HepG2 (cell line): Measurements from ENCODE around the gene PIGZ. TPM values are rescaled to one million over a fixed set of nuclear protein-coding genes. Genes with fewer than 3 reads are reported as not detected.
A peak's percentile ranks its signal among the peaks of the same experiment; 100 is the strongest.

Experiments
- CBX2 ChIP-seq, 2 experiments: fragments of 200-600 bp in 1 of 2; sonication (generic); formaldehyde crosslinking in 1 of 2; IDR thresholded peaks; 2 replicates each; pipeline versions ENCODE4 v1.7.0 to v1.8.1; 2018 to 2022; ENCODE audit warnings: low read depth in 2 of 2, low read length in 1 of 2, mild to moderate bottlenecking in 1 of 2, missing genetic modification reagents in 1 of 2
- DZIP1 ChIP-seq: sonication (generic); formaldehyde crosslinking; IDR thresholded peaks from 2 replicates; pipeline ENCODE4 v1.5.0; 2020; ENCODE audit warnings: mild to moderate bottlenecking, missing genetic modification reagents
- GLI4 ChIP-seq: sonication (generic); formaldehyde crosslinking; IDR thresholded peaks from 2 replicates; pipeline ENCODE4 v1.5.1; 2020; ENCODE audit warnings: missing genetic modification reagents, mild to moderate bottlenecking, moderate library complexity, borderline replicate concordance
- IKZF1 ChIP-seq: fragments of 450-650 bp; IDR thresholded peaks from 2 replicates; pipeline ENCODE4 v1.7.1; 2016
- MTA1 ChIP-seq: sonication (generic); formaldehyde crosslinking; IDR thresholded peaks from 2 replicates; pipeline ENCODE4 v1.4.0; 2020; ENCODE audit warnings: missing genetic modification reagents, mild to moderate bottlenecking, borderline replicate concordance
- NR0B2 ChIP-seq: sonication (generic); formaldehyde crosslinking; IDR thresholded peaks from 2 replicates; pipeline ENCODE4 v1.4.0; 2020; ENCODE audit warnings: mild to moderate bottlenecking, missing genetic modification reagents
- RELA ChIP-seq: sonication (generic); formaldehyde crosslinking; IDR thresholded peaks from 2 replicates; pipeline ENCODE4 v1.4.0; 2020; ENCODE audit warnings: missing genetic modification reagents
- SOX5 ChIP-seq: IDR thresholded peaks from 2 replicates; pipeline ENCODE4 v1.6.1; 2016; ENCODE audit warnings: borderline replicate concordance
- TFDP2 ChIP-seq: sonication (generic); formaldehyde crosslinking; IDR thresholded peaks from 2 replicates; pipeline ENCODE4 v1.4.0; 2020; ENCODE audit warnings: missing genetic modification reagents
- ZFP90 ChIP-seq: sonication (generic); formaldehyde crosslinking; IDR thresholded peaks from 2 replicates; pipeline ENCODE4 v1.8.0; 2022; ENCODE audit warnings: missing genetic modification reagents, mild to moderate bottlenecking, inconsistent platforms, borderline replicate concordance
- ZFY ChIP-seq: sonication (generic); formaldehyde crosslinking; IDR thresholded peaks from 2 replicates; pipeline ENCODE4 v1.4.0; 2020; ENCODE audit warnings: missing genetic modification reagents
- ZIK1 ChIP-seq: sonication (generic); formaldehyde crosslinking; IDR thresholded peaks from 2 replicates; pipeline ENCODE4 v1.5.0; 2020; ENCODE audit warnings: mild to moderate bottlenecking, low read depth, missing genetic modification reagents, borderline replicate concordance
- ZNF280B ChIP-seq: sonication (generic); formaldehyde crosslinking; IDR thresholded peaks from 2 replicates; pipeline ENCODE4 v1.5.0; 2020; ENCODE audit warnings: missing genetic modification reagents, mild to moderate bottlenecking, borderline replicate concordance
- ZNF503 ChIP-seq: sonication (generic); formaldehyde crosslinking; IDR thresholded peaks from 2 replicates; pipeline ENCODE4 v1.4.0; 2020; ENCODE audit warnings: missing genetic modification reagents
- ZNF564 ChIP-seq: sonication (generic); formaldehyde crosslinking; IDR thresholded peaks from 2 replicates; pipeline ENCODE4 v1.8.1; 2023; ENCODE audit warnings: mild to moderate bottlenecking, missing genetic modification reagents
- ZNF629 ChIP-seq: sonication (generic); formaldehyde crosslinking; conservative IDR thresholded peaks from 2 replicates; pipeline ENCODE4 v1.5.0; 2020; ENCODE audit warnings: missing genetic modification reagents
- ZNF747 ChIP-seq: sonication (generic); formaldehyde crosslinking; IDR thresholded peaks from 2 replicates; pipeline ENCODE4 v1.8.1; 2023; ENCODE audit warnings: missing genetic modification reagents, mild to moderate bottlenecking, borderline replicate concordance
- ZNF83 ChIP-seq: sonication (generic); formaldehyde crosslinking; IDR thresholded peaks from 2 replicates; pipeline ENCODE4 v1.4.0; 2020; ENCODE audit warnings: missing genetic modification reagents, mild to moderate bottlenecking, borderline replicate concordance
- ZZZ3 ChIP-seq: sonication (generic); formaldehyde crosslinking; IDR thresholded peaks from 2 replicates; pipeline ENCODE4 v1.4.0; 2020; ENCODE audit warnings: missing genetic modification reagents, mild to moderate bottlenecking, borderline replicate concordance
- polyA plus RNA-seq, 8 experiments: library from polyadenylated mRNA; depleted of rRNA in 3 of 8; stranded (reverse) in 7 of 8; unstranded in 1 of 8; fragments of >200 nt; fragmentation: Illumina TruSeq in 4 of 8; extraction: Trizol in 4 of 8; gene quantifications; 2 replicates each; pipeline versions ENCODE4 v1.2.1 to v1.2.3, GENCODE V29; 2011 to 2016; ENCODE audit warnings: low read depth in 4 of 8, missing spikeins in 1 of 8, mixed read lengths in 1 of 8; ENCODE audit not compliant: insufficient read depth in 1 of 8
- total RNA-seq, 5 experiments: library from RNA; depleted of rRNA; stranded (reverse); fragments of >200 nt; fragmentation: Illumina TruSeq; extraction: Trizol; gene quantifications; 2 replicates each; pipeline ENCODE4 v1.2.3, GENCODE V29; 2016; ENCODE audit warnings: low read depth in 1 of 5

PIGZ gene
- total and polyA plus RNA-seq, 2 of the 13 experiments (the other 11 are each of a cell fraction or from before 2014, with no cell fraction given), result 4.7 to 60.5 TPM

GRCh38 chr3:196942226-196942914, 26.3 kb downstream of the PIGZ start, which contains the start of gene NCBP2 (continued):
- TF ChIP-seq GLI4 (CRISPR knock-in tag) (no peak), ZFP90 (CRISPR knock-in tag) (peak; percentile 76; the same call in 1 of the 2 replicates), CBX2 (IDR thresholded peaks at IDR 0.05; ENCODE audit: low read depth, low read length) (no peak), CBX2 (CRISPR knock-in tag; IDR thresholded peaks at IDR 0.05; ENCODE audit: low read depth) (no peak), RELA (CRISPR knock-in tag) (0 out of 2 replicates have a peak, but pooled peaks have one; percentile 79), NR0B2 (CRISPR knock-in tag) (peak; percentile 95), DZIP1 (CRISPR knock-in tag) (no peak), ZNF503 (CRISPR knock-in tag) (peak; percentile 36; the same call in 1 of the 2 replicates), ZIK1 (peak; percentile 84; the same call in 1 of the 2 replicates), IKZF1 (no peak), ZNF564 (CRISPR knock-in tag) (peak; percentile 43; the same call in 1 of the 2 replicates), ZZZ3 (peak; percentile 52; the same call in 1 of the 2 replicates), ZFY (peak; percentile 93), ZNF747 (CRISPR knock-in tag) (peak; percentile 84; the same call in 1 of the 2 replicates), MTA1 (peak; percentile 52; the same call in 1 of the 2 replicates), ZNF280B (CRISPR knock-in tag) (peak; percentile 78; the same call in 1 of the 2 replicates), ZNF83 (CRISPR knock-in tag) (no peak), ZNF629 (CRISPR knock-in tag) (no peak), TFDP2 (peak; percentile 78), SOX5 (CRISPR knock-in tag) (peak; percentile 78)
